ENCODE data around the gene PSMD6. TPM values are rescaled to one million over a fixed set of nuclear protein-coding genes. Genes with fewer than 3 reads are reported as not detected.
A peak's percentile ranks its signal among the peaks of the same experiment; 100 is the strongest.

PSMD6 gene
- total RNA-seq, 2 experiments from 2014 or later: 81.2 to 86.3 TPM

GRCh38 chr3:63990204-63990603, 33.1 kb downstream of the PSMD6 start:
- no peak for DNase-seq
- POLR2A ChIA-PET: interaction anchor here (1.6 kb wide), 1 partner anchor 22 kb away, joined by 6 read pairs; no protein-coding TSS in a partner anchor
- Mint-ChIP-seq H3K4me1 (ENCODE audit: low read depth) (peaks cover 41% of the 10 kb centered on the region), H3K9me3 (ENCODE audit: insufficient read depth) (no peaks in the 10 kb centered on the region), H3K27me3 (ENCODE audit: low read depth) (no peaks in the 10 kb centered on the region), H3K4me3 (no peak overlapping the region), H3K36me3 (ENCODE audit: low read depth) (peaks cover 78% of the 10 kb centered on the region), H3K27ac (peak overlapping the region; percentile 12)
- CTCF ChIA-PET: interaction anchor here (5.5 to 7.8 kb wide), 2 partner anchors 13 to 24 kb away, joined by 84 to 143 read pairs; no protein-coding TSS in a partner anchor
- ATAC-seq: no peak

GRCh38 chr3:63988943-63989342, 34.4 kb downstream of the PSMD6 start:
- no peak overlapping the region for H3K4me3 Mint-ChIP-seq
- H3K9me3 Mint-ChIP-seq (ENCODE audit: insufficient read depth): no peaks in the 10 kb centered on the region
- ATAC-seq (no peak), DNase-seq (no peak)
- peaks cover 79% of the 10 kb centered on the region for H3K36me3 Mint-ChIP-seq (ENCODE audit: low read depth)
- POLR2A ChIA-PET: interaction anchor here (0.6 kb wide), 1 partner anchor 21 kb away, joined by 3 read pairs; no protein-coding TSS in a partner anchor
- no peak overlapping the region for H3K27ac Mint-ChIP-seq
- no peaks in the 10 kb centered on the region for H3K27me3 Mint-ChIP-seq (ENCODE audit: low read depth)
- H3K4me1 Mint-ChIP-seq (ENCODE audit: low read depth): peaks cover 41% of the 10 kb centered on the region
- CTCF ChIA-PET: interaction anchor here (1.0 to 7.8 kb wide), 4 partner anchors 10 to 110 kb away, joined by 3 to 143 read pairs (median 4); no protein-coding TSS in a partner anchor

GRCh38 chr3:63986831-63987230, 36.5 kb downstream of the PSMD6 start:
- no peak overlapping the region for H3K4me3 Mint-ChIP-seq
- H3K27me3 Mint-ChIP-seq (ENCODE audit: low read depth): no peaks in the 10 kb centered on the region
- H3K36me3 Mint-ChIP-seq (ENCODE audit: low read depth): peaks cover 77% of the 10 kb centered on the region
- ATAC-seq: no peak
- POLR2A ChIA-PET: no interaction called here
- CTCF ChIA-PET: interaction anchor here (0.7 to 4.7 kb wide), 3 partner anchors 7 to 19 kb away, joined by 3 to 31 read pairs (median 3); no protein-coding TSS in a partner anchor
- no peak for DNase-seq
- H3K4me1 Mint-ChIP-seq (ENCODE audit: low read depth): peaks cover 44% of the 10 kb centered on the region
- peak overlapping the region; percentile 50 for H3K27ac Mint-ChIP-seq
- H3K9me3 Mint-ChIP-seq (ENCODE audit: insufficient read depth): no peaks in the 10 kb centered on the region

GRCh38 chr3:63986146-63986545, 37.1 kb downstream of the PSMD6 start:
- CTCF ChIA-PET: interaction anchor here (0.7 to 4.7 kb wide), 3 partner anchors 8 to 19 kb away, joined by 3 to 31 read pairs (median 3); no protein-coding TSS in a partner anchor
- no peak for ATAC-seq
- DNase-seq: no peak
- Mint-ChIP-seq H3K27ac (no peak overlapping the region), H3K36me3 (ENCODE audit: low read depth) (peaks cover 80% of the 10 kb centered on the region), H3K27me3 (ENCODE audit: low read depth) (no peaks in the 10 kb centered on the region), H3K9me3 (ENCODE audit: insufficient read depth) (no peaks in the 10 kb centered on the region), H3K4me3 (no peak overlapping the region), H3K4me1 (ENCODE audit: low read depth) (peaks cover 44% of the 10 kb centered on the region)
- POLR2A ChIA-PET: no interaction called here

- H3K27me3 Mint-ChIP-seq (ENCODE audit: low read depth): no peaks in the 10 kb centered on the region
- H3K36me3 Mint-ChIP-seq (ENCODE audit: low read depth): peaks cover 81% of the 10 kb centered on the region
- ATAC-seq: peak; percentile 40
- DNase-seq: no peak
- no peaks in the 10 kb centered on the region for H3K9me3 Mint-ChIP-seq (ENCODE audit: insufficient read depth)
- H3K27ac Mint-ChIP-seq: peak overlapping the region; percentile 67
- ChIA-PET POLR2A (no interaction called here), CTCF (interaction anchor here (1.2 to 4.7 kb wide), 2 partner anchors 9 to 24 kb away, joined by 4 to 31 read pairs; no protein-coding TSS in a partner anchor)
- peaks cover 57% of the 10 kb centered on the region for H3K4me1 Mint-ChIP-seq (ENCODE audit: low read depth)
- no peak overlapping the region for H3K4me3 Mint-ChIP-seq
Observed at GRCh38 chr3:63984391-63984790, 38.9 kb downstream of the PSMD6 start.

- no peak for DNase-seq
- H3K9me3 Mint-ChIP-seq (ENCODE audit: insufficient read depth): no peaks in the 10 kb centered on the region
- H3K27ac Mint-ChIP-seq: no peak overlapping the region
- H3K36me3 Mint-ChIP-seq (ENCODE audit: low read depth): peaks cover 64% of the 10 kb centered on the region
- H3K4me1 Mint-ChIP-seq (ENCODE audit: low read depth): peaks cover 62% of the 10 kb centered on the region
- POLR2A ChIA-PET: no interaction called here
- H3K27me3 Mint-ChIP-seq (ENCODE audit: low read depth): no peaks in the 10 kb centered on the region
- CTCF ChIA-PET: interaction anchor here (0.8 to 4.7 kb wide), 7 partner anchors 10 to 41 kb away, joined by 3 to 31 read pairs (median 4); partner anchors contain the start of gene PSMD6
- H3K4me3 Mint-ChIP-seq: no peak overlapping the region
- ATAC-seq: no peak
Observed at GRCh38 chr3:63981980-63982379, 41.3 kb downstream of the PSMD6 start.

GRCh38 chr3:63980830-63981498, 42.3 kb downstream of the PSMD6 start:
- ATAC-seq (no peak), DNase-seq (no peak)
- Mint-ChIP-seq H3K4me1 (ENCODE audit: low read depth) (peaks cover 72% of the 10 kb centered on the region), H3K27ac (no peak overlapping the region), H3K36me3 (ENCODE audit: low read depth) (peaks cover 61% of the 10 kb centered on the region), H3K4me3 (no peak overlapping the region), H3K9me3 (ENCODE audit: insufficient read depth) (no peaks in the 10 kb centered on the region), H3K27me3 (ENCODE audit: low read depth) (no peaks in the 10 kb centered on the region)
- ChIA-PET CTCF (interaction anchor here (1.3 to 10.1 kb wide), 2 partner anchors 12 to 17 kb away, joined by 11 to 220 read pairs; no protein-coding TSS in a partner anchor), POLR2A (no interaction called here)

- Mint-ChIP-seq H3K27ac (peak overlapping the region; percentile 84), H3K36me3 (ENCODE audit: low read depth) (peaks cover 56% of the 10 kb centered on the region), H3K27me3 (ENCODE audit: low read depth) (no peaks in the 10 kb centered on the region), H3K4me3 (peak overlapping the region; percentile 65), H3K4me1 (ENCODE audit: low read depth) (peaks cover 73% of the 10 kb centered on the region), H3K9me3 (ENCODE audit: insufficient read depth) (no peaks in the 10 kb centered on the region)
- ChIA-PET CTCF (interaction anchor here (0.9 to 10.1 kb wide), 6 partner anchors 13 to 109 kb away, joined by 3 to 220 read pairs (median 6); partner anchors contain the start of gene PSMD6), POLR2A (interaction anchor here (0.7 to 4.8 kb wide), 2 partner anchors 12 to 23 kb away, joined by 3 to 55 read pairs; no protein-coding TSS in a partner anchor)
- ATAC-seq (no peak), DNase-seq (no peak)
Observed at GRCh38 chr3:63980019-63980418, 43.3 kb downstream of the PSMD6 start.

GRCh38 chr3:63979093-63979885, 44.0 kb downstream of the PSMD6 start:
- ATAC-seq (peak; percentile 62), DNase-seq (peak; percentile 45)
- CTCF ChIA-PET: interaction anchor here (0.9 to 10.1 kb wide), 13 partner anchors 10 to 109 kb away, joined by 3 to 220 read pairs (median 5); partner anchors contain the start of gene PSMD6
- Mint-ChIP-seq H3K27ac (peak overlapping the region; percentile 84), H3K4me3 (peak overlapping the region; percentile 65), H3K36me3 (ENCODE audit: low read depth) (peaks cover 55% of the 10 kb centered on the region), H3K9me3 (ENCODE audit: insufficient read depth) (no peaks in the 10 kb centered on the region), H3K27me3 (ENCODE audit: low read depth) (no peaks in the 10 kb centered on the region), H3K4me1 (ENCODE audit: low read depth) (peaks cover 74% of the 10 kb centered on the region)
- POLR2A ChIA-PET: interaction anchor here (1.4 to 4.8 kb wide), 3 partner anchors 11 to 68 kb away, joined by 5 to 55 read pairs (median 7); partner anchors contain the start of genes PSMD6 and SCAANT1

GRCh38 chr3:63977893-63978292, 45.4 kb downstream of the PSMD6 start:
- ChIA-PET CTCF (interaction anchor here (1.3 to 10.1 kb wide), 7 partner anchors 9 to 45 kb away, joined by 3 to 220 read pairs (median 7); partner anchors contain the start of gene PSMD6), POLR2A (interaction anchor here (1.4 to 4.8 kb wide), 3 partner anchors 10 to 66 kb away, joined by 5 to 55 read pairs (median 7); partner anchors contain the start of genes PSMD6 and SCAANT1)
- DNase-seq (no peak), ATAC-seq (peak; percentile 24)
- H3K4me3 Mint-ChIP-seq: peak overlapping the region; percentile 63
- peaks cover 75% of the 10 kb centered on the region for H3K4me1 Mint-ChIP-seq (ENCODE audit: low read depth)
- H3K9me3 Mint-ChIP-seq (ENCODE audit: insufficient read depth): no peaks in the 10 kb centered on the region
- H3K36me3 Mint-ChIP-seq (ENCODE audit: low read depth): peaks cover 61% of the 10 kb centered on the region
- H3K27me3 Mint-ChIP-seq (ENCODE audit: low read depth): no peaks in the 10 kb centered on the region
- H3K27ac Mint-ChIP-seq: peak overlapping the region; percentile 74

GRCh38 chr3:63976872-63977200, 46.5 kb downstream of the PSMD6 start:
- Mint-ChIP-seq H3K27me3 (ENCODE audit: low read depth) (no peaks in the 10 kb centered on the region), H3K4me1 (ENCODE audit: low read depth) (peaks cover 77% of the 10 kb centered on the region), H3K9me3 (ENCODE audit: insufficient read depth) (no peaks in the 10 kb centered on the region), H3K36me3 (ENCODE audit: low read depth) (peaks cover 59% of the 10 kb centered on the region), H3K4me3 (no peak overlapping the region), H3K27ac (no peak overlapping the region)
- ATAC-seq (no peak), DNase-seq (no peak)
- POLR2A ChIA-PET: interaction anchor here (0.7 to 4.8 kb wide), 2 partner anchors 9 to 11 kb away, joined by 3 to 55 read pairs; no protein-coding TSS in a partner anchor
- CTCF ChIA-PET: interaction anchor here (1.9 to 10.1 kb wide), 4 partner anchors 13 to 47 kb away, joined by 5 to 220 read pairs (median 48); partner anchors contain the start of gene PSMD6

Data from activated CD8-positive, alpha-beta T cell treated with anti-CD3 and anti-CD28 coated beads, Interleukin-2, amount 10 ng/mL, durations not matched to agents 7 days and 5 days (primary cell).